ENCODE measurements around the gene GIT2.

GRCh38 chr12:109994401-109995175 is 1.6 kb downstream of the GIT2 start:
- TF ChIP-seq CTCF (IDR thresholded peaks at IDR 0.05) (no peak), POLR2AphosphoS5 (IDR thresholded peaks at IDR 0.05) (no peak)

Measured in breast epithelium (tissue), 3 donors.